Measurements from ENCODE around the gene CMSS1. TPM values are rescaled to one million over a fixed set of nuclear protein-coding genes. Genes with fewer than 3 reads are reported as not detected.

CMSS1 gene
- total and polyA plus RNA-seq, 2 of the 13 experiments (the other 11 are each of a cell fraction or from before 2014, with no cell fraction given): 6.4 to 48.7 TPM

DNA sequence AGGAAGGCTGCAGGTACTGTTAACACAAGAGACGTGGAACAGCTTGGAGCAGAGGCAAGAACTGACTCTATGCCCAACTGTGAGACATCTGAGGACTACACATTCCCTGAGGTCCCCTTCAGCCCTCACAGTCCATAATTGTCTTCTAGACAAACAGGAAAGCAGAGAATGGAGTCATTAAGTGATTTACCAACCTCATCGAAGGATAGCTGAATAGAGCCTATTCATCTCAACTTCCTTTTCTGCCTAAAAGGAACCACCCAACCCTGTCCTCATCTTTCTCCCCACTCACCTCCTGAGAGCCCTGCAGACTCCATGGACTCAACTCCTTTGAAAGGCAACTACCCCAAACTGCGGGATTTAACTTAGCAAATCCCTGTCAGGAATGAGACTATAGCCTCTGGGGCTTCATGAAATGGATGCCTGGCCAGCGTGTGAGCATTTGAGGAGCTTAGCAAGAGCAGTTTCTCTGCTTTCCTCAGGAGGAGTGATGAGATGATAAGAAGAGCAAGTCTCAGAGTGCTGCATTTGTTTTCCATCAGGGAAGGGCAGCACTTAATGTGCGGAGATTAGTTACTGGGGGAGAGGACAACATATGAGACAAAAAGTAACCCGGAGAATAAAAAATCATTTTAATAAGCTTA is 358.1 kb downstream of the CMSS1 start:
- H3K9me3 ChIP-seq (ENCODE audit: low read length): peaks cover 23% of the 10 kb centered on the region
- no peaks in the 10 kb centered on the region for H4K20me1 ChIP-seq (ENCODE audit: insufficient read depth, low read length)
- no TSS peak for BruUV-seq (replicated peaks)
- H3K4me3 ChIP-seq (replicated peaks in 1 of 3; ENCODE audit: insufficient read depth in 1 of 3, low read depth in 2 of 3, low read length in 3 of 3): no peak overlapping the region
- no peak for DNase-seq (ENCODE audit: low spot score)
- ChIA-PET CTCF (ENCODE audit: low intra/inter-chr PET ratio, low total read pairs) (no interaction called here), POLR2A (no interaction called here)
- H3K4me1 ChIP-seq (ENCODE audit: insufficient read depth, low read length): no peaks in the 10 kb centered on the region
- H3K4me2 ChIP-seq (ENCODE audit: low read depth, low read length): no peak overlapping the region
- FAIRE-seq: no peak
- H3K27ac ChIP-seq (ENCODE audit: extremely low read length, insufficient read depth, low read length): no peak overlapping the region
- in situ Hi-C loops (cut with HindIII; ENCODE audit: extremely low pct_ligation_motif_present, low pct_unique_long_range_greater_than_20kb) (no loop called here), intact Hi-C loops (cut with micrococcal nuclease; ENCODE audit: unreplicated experiment) (no loop called here)
- no peaks in the 10 kb centered on the region for H3K79me2 ChIP-seq (ENCODE audit: insufficient read depth, low read length)
- no peak for TF ChIP-seq ZC3H4 (CRISPR knock-in tag; IDR thresholded peaks at IDR 0.05; ENCODE audit: borderline replicate concordance)
- no peak for TF ChIP-seq FOXC1 (CRISPR knock-in tag; IDR thresholded peaks at IDR 0.05; ENCODE audit: borderline replicate concordance)
- TF ChIP-seq BHLHE40 (IDR thresholded peaks at IDR 0.05; ENCODE audit: low read length): no peak
- no peak for TF ChIP-seq DNMT3B (CRISPR knock-in tag; conservative IDR thresholded peaks at IDR 0.05)
- no peak for TF ChIP-seq ZNF841 (CRISPR knock-in tag; IDR thresholded peaks at IDR 0.05; ENCODE audit: borderline replicate concordance)
- ATAC-seq: no peak
- no peak overlapping the region for H2AFZ ChIP-seq (ENCODE audit: low read length)
- no peak overlapping the region for H3K9ac ChIP-seq (ENCODE audit: insufficient read depth, low read depth, low read length)
- no peaks in the 10 kb centered on the region for H3K27me3 ChIP-seq (ENCODE audit: control insufficient read depth in 1 of 2, insufficient read depth in 2 of 2, low read length in 2 of 2)
- H3K36me3 ChIP-seq (replicated peaks in 1 of 2; ENCODE audit: control insufficient read depth in 1 of 2, insufficient read depth in 2 of 2, low read length in 2 of 2): peaks cover 0 to 15% of the 10 kb centered on the region in 2 experiments; a peak in 3 of 5 replicates
- 97% methylated on average over 6 of the region's 6 CpGs for WGBS (ENCODE audit: low lambda C conversion rate)

DNA sequence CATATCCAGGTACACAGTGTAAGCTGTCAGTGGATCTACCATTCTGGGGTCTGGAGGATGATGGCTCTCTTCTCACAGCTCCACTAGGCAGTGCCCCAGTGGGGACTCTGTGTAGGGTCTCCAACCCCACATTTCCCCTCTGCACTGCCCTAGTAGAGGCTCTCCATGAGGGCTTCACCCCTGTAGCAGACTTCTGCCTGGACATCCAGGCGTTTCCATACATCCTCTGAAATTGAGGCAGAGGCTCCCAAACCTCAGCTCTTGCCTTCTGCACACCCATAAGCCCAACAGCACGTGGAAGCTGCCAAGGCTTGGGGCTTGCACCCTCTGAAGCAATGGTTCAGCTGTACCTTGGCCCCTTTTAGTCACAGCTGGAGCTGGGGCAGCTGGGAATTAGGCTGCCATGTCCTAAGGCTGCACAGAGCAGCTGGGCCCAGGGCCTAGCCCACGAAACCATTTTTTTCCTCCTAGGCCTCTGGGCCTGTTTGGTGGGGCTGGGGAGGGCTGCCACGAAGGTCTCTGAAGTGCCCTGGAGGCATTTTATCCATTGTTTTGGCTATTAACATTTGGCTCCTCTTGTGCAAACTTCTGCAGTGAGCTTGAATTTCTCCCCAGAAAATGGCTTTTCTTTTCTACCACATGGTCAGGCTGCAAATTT is 362.2 kb downstream of the CMSS1 start:
- H3K4me1 ChIP-seq (ENCODE audit: insufficient read depth, low read length): no peaks in the 10 kb centered on the region
- TF ChIP-seq KDM3A (CRISPR knock-in tag; IDR thresholded peaks at IDR 0.05; ENCODE audit: low read depth): no peak
- no peak for TF ChIP-seq USF2 (IDR thresholded peaks at IDR 0.05; ENCODE audit: low read depth, low read length)
- TF ChIP-seq USF2 (CRISPR knock-in tag; IDR thresholded peaks at IDR 0.05; ENCODE audit: borderline replicate concordance): no peak
- peak; percentile 72; the same call in 1 of the 2 replicates for TF ChIP-seq ZNF280B (CRISPR knock-in tag; IDR thresholded peaks at IDR 0.05; ENCODE audit: borderline replicate concordance)
- no peaks in the 10 kb centered on the region for H3K79me2 ChIP-seq (ENCODE audit: insufficient read depth, low read length)
- ATAC-seq (no peak), DNase-seq (ENCODE audit: low spot score) (no peak), FAIRE-seq (no peak)
- BruUV-seq (replicated peaks): no TSS peak
- CTCF ChIA-PET (ENCODE audit: low intra/inter-chr PET ratio, low total read pairs): no interaction called here
- peaks cover 23% of the 10 kb centered on the region for H3K9me3 ChIP-seq (ENCODE audit: low read length)
- peaks cover 0 to 11% of the 10 kb centered on the region in 2 experiments; a peak in 2 of 5 replicates for H3K36me3 ChIP-seq (replicated peaks in 1 of 2; ENCODE audit: control insufficient read depth in 1 of 2, insufficient read depth in 2 of 2, low read length in 2 of 2)
- in situ Hi-C loops (cut with HindIII; ENCODE audit: extremely low pct_ligation_motif_present, low pct_unique_long_range_greater_than_20kb) (no loop called here), intact Hi-C loops (cut with micrococcal nuclease; ENCODE audit: unreplicated experiment) (no loop called here)
- no peak overlapping the region for H3K9ac ChIP-seq (ENCODE audit: insufficient read depth, low read depth, low read length)
- 86% methylated on average over 2 of the region's 4 CpGs for WGBS (ENCODE audit: low lambda C conversion rate)
- no peaks in the 10 kb centered on the region for H4K20me1 ChIP-seq (ENCODE audit: insufficient read depth, low read length)
- no peaks in the 10 kb centered on the region for H3K27me3 ChIP-seq (ENCODE audit: control insufficient read depth in 1 of 2, insufficient read depth in 2 of 2, low read length in 2 of 2)
- POLR2A ChIA-PET: no interaction called here
- no peak overlapping the region for H2AFZ ChIP-seq (ENCODE audit: low read length)
- no peak overlapping the region for H3K4me3 ChIP-seq (replicated peaks in 1 of 3; ENCODE audit: insufficient read depth in 1 of 3, low read depth in 2 of 3, low read length in 3 of 3)
- no peak overlapping the region for H3K27ac ChIP-seq (ENCODE audit: extremely low read length, insufficient read depth, low read length)
- no peak overlapping the region for H3K4me2 ChIP-seq (ENCODE audit: low read depth, low read length)

Measured in HepG2 (cell line).